HG03159 (cell line): ENCODE data around the gene PDK2.

Experiments used
- ATAC-seq: cut with Tn5 transposase; IDR thresholded peaks from one replicate; pipeline ENCODE4 v1.9.1; 2021; ENCODE audit warnings: mild to moderate bottlenecking, moderate library complexity; ENCODE audit not compliant: unreplicated experiment

PDK2 gene

DNA sequence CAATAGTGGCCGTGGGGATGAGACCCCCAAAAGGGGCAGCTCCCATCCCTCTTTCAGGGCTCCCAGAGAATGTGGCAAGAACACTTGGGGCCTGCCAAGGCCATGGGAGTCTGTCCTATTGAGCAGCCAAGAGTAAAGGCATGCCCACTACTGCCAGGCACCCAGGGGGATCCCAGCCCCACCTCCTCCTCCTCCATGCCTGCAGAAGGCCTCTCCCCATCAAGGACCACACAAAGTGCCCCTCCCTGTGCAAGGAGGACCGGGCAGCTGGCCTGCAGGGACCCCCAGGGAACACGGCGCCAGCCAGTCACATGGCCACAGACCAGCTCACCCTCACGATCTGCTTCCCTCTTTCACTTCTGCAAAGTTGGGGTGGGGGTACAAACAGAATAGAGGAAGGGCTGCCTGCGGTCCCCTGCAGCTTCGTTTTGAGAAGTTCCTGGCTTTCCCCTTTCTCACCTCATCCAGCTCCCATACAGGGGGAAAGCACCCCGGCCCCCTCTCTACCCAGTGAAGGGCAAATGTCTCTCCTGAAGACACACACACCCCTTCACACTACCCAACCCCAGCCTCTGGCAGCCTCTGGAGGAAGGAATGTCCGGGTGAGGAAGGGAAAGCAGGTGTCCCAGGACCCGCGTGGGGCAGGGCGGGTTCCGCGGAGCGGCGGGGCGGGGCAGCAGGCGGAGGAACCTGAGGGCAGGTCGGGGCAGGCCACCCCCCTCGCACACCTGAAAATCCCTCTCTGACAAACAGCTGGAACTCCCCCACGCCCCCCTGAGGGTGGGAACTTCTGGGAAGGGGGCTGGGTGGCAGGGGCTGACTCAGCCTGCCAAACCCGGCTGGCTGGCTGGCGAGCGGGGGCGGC is 53.3 kb downstream of the PDK2 start:
- peak; percentile 33 for ATAC-seq

DNA sequence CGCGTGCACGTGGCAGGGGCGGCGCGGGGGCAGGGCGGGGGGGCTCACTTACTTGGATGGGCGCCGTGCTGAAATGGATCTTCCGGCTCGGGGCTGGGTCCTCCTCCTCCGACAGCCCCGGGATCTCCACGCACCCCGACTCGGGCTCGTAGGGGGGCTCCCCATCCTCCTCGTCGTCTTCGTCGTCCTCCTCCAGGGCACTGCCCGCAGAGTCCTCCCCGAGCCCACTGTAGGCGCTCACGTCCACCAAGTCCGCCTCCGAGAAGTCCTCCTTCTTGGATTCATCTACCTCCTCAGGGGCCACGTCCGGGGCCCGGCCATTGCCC is 53.9 kb downstream of the PDK2 start:
- ATAC-seq = peak; percentile 5

DNA sequence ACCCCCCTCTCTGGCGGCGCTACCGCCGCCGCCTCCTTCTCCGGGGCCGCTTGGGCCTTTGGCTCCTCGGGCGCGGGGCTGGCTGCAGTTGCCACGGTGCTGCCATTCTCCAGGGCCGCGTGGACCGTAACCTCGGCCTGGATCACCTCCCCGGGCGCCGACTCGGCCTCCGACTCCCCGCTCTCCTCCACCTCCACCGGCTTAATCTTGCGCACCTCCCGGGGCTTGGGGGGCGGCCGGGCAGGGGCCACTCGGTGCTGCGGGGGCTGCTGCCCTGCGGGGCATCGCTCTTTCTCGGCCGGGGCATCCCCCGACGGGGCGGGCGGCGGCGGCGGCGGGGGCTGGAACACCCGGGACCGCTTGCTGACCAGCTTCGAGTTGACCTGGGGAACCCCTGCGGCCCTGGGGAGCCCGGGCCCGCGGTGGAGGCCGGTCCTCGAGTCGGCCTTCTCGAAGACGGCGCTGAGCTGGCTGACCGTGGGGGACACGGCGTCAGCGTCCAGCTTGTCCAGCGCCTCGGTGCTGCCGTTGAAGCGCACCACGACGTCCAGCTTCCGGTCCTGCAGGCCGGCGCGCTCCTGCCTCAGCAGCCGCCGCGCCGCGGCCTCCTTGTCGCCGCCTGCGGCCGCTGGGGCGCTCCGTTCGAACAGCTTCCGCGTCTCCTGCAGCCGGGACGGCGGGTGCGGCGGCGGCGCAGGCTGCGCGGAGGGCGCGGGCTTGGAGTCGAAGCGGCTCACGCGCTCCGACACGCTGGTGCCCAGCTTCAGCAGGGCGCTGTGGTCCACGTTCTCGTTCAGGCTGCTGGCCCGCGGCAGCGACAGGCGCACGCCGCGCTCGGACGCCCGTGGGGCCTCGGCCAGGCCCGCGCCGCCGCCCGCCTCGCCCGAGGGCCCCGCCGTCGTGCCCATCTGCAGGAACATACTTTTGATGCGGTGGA is 54.5 kb downstream of the PDK2 start:
- ATAC-seq = no peak

DNA sequence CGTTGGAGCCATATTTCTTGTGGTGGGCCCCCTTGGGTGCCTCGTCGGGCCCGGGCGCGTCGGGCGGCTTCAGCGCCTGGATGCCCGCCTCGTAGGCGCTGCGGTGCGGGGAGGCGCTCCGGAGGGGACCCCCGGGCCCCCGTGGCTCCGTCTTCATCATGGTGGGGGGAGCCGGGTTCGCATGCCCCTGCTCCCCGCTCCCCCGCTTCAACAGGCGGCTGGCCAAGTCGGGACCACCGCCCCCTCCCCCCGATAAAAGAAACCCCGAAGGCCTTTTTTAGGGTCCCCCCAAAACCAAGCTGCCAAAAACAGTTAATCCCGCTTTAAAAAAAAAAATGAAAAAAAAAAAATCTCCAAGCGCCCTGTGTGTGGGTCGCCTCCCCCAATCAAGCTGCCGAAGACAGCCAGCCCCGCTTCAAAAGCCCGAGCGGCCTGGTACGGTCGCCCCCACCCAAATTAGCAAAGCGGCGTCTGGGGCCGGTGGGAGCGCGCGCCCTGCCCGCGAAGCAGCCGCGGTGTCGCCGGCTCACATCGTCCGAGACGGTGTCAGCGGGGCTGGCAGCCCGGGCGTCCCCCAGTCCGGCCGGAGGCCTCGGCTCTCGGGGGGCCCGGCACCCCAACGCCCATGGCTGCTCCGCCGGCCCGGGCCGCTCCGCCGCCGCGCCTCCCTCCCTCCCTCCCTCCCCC is 55.3 kb downstream of the PDK2 start, which contains the start of gene PPP1R9B:
TSS of gene PPP1R9B (minus strand) at position 324 of the 687 bp plus-strand sequence. CDS start at position 160, 164 bp downstream.
- ATAC-seq = peak; percentile 6

DNA sequence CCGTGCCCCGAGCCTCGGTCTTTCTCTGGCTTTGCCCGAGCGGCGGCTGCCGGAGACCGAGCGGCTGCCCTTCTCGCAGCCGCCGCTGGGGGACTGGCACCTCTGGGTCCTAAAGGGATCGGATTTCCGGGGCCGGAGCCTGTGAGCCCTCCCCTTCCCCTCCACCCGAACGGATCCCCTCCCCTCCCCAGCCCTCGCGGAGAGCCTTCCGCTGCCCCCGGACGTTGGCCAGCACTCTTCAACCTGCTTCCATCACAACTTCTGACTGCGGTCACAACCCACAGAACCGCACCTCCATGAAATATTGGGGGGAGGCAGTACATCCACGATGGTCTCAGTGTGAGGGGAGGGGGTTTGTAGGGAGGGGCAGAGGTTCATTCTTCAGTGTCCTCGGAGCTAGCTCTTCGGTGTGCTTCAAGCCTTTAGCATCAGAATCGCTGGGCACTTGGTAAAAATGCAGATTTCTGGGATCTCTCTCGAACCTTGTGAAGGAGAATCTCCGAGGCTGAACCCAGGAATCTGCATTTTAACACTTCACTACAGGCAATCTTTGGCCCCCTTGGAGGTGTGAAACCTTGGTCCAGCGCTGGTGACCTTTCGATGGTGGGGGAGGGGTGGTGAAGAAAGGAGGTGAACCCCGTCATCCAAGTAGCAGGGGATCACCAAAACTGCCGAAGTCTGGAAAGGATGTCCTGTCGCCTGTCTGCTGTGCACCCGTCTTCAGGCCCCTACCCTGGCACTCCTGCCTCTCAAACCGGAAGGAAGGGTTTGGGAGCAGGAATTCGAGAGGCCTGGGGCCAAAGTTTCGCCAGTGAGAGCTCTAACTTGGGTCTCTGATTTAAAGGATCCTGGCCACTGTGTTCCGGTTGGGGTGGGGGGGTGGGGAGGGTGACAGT is 56.1 kb downstream of the PDK2 start:
- ATAC-seq = peak; percentile 47

DNA sequence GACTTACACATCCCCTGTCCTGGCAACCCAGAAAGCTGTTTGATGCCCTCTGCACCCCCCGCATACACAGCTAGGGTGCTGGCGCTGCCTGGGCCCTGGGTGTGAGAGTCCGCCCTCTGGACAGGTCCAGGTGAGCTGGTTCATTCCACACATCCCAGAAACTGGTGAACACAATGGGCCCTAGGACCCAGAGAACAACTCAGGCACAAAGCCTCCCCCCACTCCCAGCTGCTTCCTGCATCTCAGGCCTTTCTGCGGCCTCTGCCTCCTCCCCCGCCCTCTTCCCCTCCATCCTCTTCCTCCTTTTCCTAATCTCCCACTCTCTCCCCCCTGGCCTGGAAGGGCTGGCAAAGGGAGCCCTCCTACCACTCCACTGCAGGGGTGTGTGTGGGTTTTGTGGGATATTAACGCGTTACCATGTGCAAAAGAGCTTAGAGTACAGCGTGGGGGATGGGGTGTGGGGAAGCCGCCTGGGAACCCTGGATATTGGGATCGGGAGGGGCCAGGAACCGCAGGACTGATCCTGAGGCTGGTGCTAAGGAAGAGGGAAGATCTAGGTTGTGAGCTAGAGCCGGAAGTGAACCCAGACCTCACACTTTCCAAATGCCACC is 56.9 kb downstream of the PDK2 start:
- no peak for ATAC-seq

DNA sequence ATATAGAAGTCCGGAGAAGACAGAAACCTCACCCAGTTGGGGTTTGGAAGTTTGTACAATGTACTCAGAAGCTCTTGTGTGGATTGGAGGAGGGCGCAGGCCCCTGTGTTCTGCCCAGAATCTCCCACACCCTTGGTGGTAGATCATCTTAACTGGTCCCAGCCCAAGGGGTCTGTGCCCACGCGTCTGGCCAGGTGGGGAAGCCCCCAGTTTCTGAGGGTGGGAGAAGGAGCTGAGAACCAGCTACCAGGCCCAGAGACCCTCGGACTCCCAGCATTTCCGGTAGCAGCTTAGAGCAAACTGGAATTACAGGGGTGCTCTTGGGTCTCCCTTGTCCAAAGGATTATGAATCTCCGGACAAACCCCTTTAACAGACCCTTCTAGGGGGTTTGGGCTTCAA is 57.6 kb downstream of the PDK2 start:
- no peak for ATAC-seq

DNA sequence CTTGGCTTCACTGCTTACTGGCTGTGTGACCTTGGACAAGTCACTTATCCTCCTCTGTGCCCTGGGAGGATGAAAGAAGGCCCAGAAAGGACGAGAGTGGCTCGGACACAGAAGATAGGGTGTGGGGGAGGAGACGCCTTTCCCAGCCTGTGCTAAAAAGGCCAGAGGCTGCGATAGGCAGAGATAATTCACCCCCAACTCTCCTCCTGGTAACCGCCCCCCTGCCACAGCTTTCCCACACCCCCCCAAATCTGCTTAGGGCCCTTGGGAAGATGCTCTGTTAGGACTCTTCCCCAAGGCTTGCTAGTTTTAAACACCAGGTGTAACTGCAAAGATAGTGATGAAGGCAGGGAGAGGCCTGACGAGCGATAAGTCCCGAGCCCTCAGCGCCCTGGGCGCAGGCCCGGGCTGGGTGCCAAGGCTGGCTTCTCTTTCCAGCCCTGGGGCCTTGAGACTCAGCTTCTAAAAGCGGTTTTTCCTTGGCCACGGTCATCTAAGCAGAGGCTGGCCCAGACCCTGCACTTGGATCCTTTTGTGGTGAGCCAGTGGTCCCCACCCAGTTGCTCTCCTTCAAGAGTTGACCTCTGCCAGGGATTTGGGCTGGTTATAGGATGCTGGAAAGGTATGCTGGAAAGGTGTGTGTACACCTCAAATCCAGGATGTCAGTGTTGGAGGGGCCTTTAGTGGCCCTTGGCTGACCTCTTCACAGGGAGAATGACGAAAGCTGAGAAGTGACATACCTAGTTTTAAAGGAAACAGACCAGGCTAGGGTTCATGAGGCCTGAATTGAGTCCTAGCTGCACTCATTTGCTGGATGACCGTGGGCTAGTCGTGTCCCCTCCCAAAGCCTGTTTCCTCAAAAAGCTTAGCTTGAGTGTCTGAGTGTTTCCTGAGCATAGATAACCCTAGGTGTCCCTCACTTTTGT is 58.8 kb downstream of the PDK2 start:
- no peak for ATAC-seq

DNA sequence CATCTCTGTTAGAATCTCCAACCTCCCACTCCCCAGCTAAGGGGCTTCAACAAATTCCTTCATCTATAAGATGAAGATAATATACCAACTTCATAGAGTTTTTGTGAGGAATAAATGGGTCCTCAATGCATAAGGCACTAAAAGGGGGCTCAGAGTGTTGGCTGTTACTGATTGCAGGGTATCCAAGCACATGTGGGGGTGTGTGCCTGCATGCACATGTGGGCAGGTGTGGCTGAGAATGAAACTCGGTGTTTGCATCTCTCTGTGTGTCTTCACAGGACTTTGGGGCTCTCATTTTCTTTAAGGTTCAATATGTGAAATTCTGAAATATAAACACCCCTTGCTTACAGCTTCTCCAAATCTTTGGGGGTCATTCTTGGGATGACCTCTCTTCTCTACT is 59.5 kb downstream of the PDK2 start:
- no peak for ATAC-seq

DNA sequence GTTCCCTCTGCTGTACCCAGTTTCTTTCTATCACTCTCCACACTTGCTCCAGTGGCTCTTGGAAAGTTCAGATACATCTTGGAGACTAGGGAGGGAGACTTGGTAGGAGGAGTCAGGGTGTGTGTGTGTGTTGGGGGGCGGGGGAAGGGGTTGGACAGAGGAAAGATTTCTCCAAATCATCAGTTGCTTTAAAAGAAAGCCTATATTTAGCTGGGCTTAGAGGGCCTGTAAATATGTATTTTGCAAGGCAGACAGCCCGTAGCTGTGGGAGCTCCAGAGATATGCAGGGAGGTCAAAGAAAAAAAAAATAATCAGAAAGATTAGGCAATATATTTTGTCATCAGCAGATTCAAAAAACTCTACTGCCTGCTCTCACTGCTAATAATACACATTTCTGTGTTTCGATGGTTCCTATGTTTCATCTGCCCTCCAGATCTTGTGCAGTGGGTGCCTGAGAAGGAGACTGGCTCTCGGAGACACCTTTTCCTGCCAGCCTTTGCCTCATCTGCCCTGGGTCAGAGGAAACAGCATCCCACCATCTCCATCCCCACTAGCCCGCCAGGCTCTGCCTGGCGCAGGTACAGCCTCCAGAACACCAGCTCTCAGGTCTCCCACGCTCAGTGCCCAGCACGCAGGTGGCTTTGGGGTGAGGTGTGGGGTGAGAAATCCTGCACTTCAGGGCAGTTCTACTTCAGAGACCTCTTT is 60.1 kb downstream of the PDK2 start:
- no peak for ATAC-seq

DNA sequence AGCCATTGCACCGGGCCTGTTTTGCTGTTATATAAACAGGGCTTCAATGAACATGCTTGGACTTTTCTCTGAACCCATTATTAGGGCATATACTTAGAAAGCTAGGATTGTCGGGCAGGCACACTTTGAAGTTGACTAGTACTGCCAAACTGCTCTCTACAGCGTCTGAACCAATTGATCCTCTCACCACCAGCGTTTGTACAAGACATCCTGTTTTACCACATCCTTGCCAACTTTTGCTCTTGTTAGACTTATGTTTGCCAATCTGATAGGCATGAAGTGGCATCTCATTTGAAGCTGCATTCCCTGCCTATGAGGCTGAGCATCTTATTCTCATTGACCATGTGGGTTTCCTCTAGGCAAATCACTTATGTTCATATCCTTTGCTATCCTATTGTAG is 62.7 kb downstream of the PDK2 start:
- no peak for ATAC-seq

DNA sequence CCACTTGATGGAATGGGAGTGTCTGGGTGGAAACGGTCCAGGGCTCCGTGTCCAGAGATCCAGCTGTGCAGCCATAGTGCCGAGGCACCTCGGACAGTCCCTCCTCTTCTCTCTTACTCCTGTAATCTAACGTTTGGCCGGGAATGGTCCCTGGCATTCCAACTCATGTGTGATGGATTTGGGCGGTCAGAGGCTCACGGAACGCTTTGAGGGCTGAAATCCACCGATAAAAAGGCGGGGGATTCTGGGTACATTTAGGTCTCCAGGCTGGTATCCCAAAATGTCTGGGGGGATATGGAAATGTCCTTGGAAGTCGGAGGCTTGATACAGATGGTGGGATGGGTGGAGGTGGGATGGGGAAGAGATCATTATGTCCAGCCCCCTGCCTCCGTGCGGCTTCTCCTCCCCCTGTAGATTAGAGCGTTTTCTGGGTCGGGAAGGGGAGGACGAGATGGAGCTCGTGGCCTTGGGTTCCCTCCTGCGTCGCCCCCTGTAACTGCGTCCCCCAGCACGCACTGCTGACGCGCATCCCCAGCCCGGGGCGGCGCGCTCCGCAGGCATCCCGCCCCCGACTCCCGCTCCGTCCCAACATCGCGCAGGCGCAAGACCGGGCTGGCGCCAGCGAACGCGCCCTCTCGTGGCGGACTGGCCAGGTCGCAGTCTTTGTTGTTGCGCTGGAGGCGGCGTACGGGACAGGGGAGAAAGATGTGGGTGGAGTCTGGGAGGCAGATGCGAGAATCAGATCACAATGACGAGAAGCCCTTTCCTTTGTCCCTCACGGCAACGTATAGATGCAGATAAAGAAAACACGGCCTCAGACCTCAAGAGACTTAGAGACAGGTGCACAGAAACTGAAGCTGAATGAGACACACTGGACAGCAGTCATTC is 66.1 kb downstream of the PDK2 start:
- ATAC-seq = peak; percentile 84
